K562 (cell line): Measurements from ENCODE around the gene MBOAT7. TPM values are rescaled to one million over a fixed set of nuclear protein-coding genes. Genes with fewer than 3 reads are reported as not detected.

ENCODE experiments used
- ATF1 ChIP-seq, 2 experiments: fragments of 450-650 bp in 1 of 2; IDR thresholded peaks; 2 replicates each; pipeline ENCODE4 v1.6.1; 2016; ENCODE audit warnings: missing compliant biosample characterization in 1 of 2, missing genetic modification characterization in 1 of 2
- GTF2F1 ChIP-seq: IDR thresholded peaks from 2 replicates; pipeline ENCODE4 v1.6.1; 2011; ENCODE audit warnings: low read depth, low read length, improper control_type of control experiment
- HDAC2 ChIP-seq: fragments of 450-650 bp; IDR thresholded peaks from 2 replicates; pipeline ENCODE4 v1.6.1; 2016; ENCODE audit warnings: mild to moderate bottlenecking
- MAFF ChIP-seq: IDR thresholded peaks from 2 replicates; pipeline ENCODE4 v1.6.1; 2012; ENCODE audit warnings: low read length, improper control_type of control experiment
- MTA2 ChIP-seq: fragments of 450-650 bp; IDR thresholded peaks from 2 replicates; pipeline ENCODE4 v1.6.1; 2016; ENCODE audit warnings: low read depth
- NFE2L1 ChIP-seq: fragments of 450-650 bp; IDR thresholded peaks from 2 replicates; pipeline ENCODE4 v1.6.1; 2016; ENCODE audit warnings: missing genetic modification characterization, low read depth, mild to moderate bottlenecking, missing compliant biosample characterization, moderate library complexity, borderline replicate concordance
- PML ChIP-seq: IDR thresholded peaks from 2 replicates; pipeline ENCODE4 v1.6.1; 2012; ENCODE audit warnings: low read length, inconsistent platforms
- POLR2A ChIP-seq: fragments of 450-650 bp; conservative IDR thresholded peaks from 2 replicates; pipeline ENCODE4 v1.6.1; 2016
- PPARD ChIP-seq: fragments of 250-450 bp; sonication (Bioruptor Pico); IDR thresholded peaks from 2 replicates; pipeline ENCODE4 v1.8.0; 2022; ENCODE audit warnings: inconsistent platforms, mild to moderate bottlenecking, moderate library complexity
- TCF7 ChIP-seq: sonication (generic); IDR thresholded peaks from 2 replicates; pipeline ENCODE4 v1.6.1; 2016; ENCODE audit warnings: antibody characterized with exemption, borderline replicate concordance
- TEAD1 ChIP-seq, 2 experiments: fragments of 450-650 bp in 1 of 2; sonication (generic) in 1 of 2; formaldehyde crosslinking; IDR thresholded peaks; 2 replicates each; pipeline versions ENCODE4 v1.4.0 to v1.8.0; 2020 to 2022; ENCODE audit warnings: mild to moderate bottlenecking in 2 of 2, missing genetic modification reagents in 1 of 2
- XRCC5 ChIP-seq: fragments of 200-400 bp; formaldehyde crosslinking; IDR thresholded peaks from 2 replicates; pipeline ENCODE4 v1.6.1; 2017; ENCODE audit warnings: low read depth, mild to moderate bottlenecking, low read length
- ZBTB2 ChIP-seq: fragments of 450-650 bp; IDR thresholded peaks from 2 replicates; pipeline ENCODE4 v1.6.1; 2016; ENCODE audit warnings: antibody characterized with exemption
- ZNF12 ChIP-seq: sonication (generic); formaldehyde crosslinking; IDR thresholded peaks from 2 replicates; pipeline ENCODE4 v1.4.0; 2020; ENCODE audit warnings: mild to moderate bottlenecking, missing genetic modification reagents
- ZNF140 ChIP-seq: fragments of 250-450 bp; sonication (Bioruptor Pico); IDR thresholded peaks from 2 replicates; pipeline ENCODE4 v1.8.0; 2021; ENCODE audit warnings: moderate library complexity, mild to moderate bottlenecking, inconsistent platforms
- ZNF174 ChIP-seq: fragments of 250-450 bp; sonication (Bioruptor Pico); IDR thresholded peaks from 2 replicates; pipeline ENCODE4 v1.4.0; 2020; ENCODE audit warnings: mild to moderate bottlenecking
- ZNF175 ChIP-seq: fragments of 200-800 bp; sonication (Bioruptor generic); IDR thresholded peaks from 2 replicates; pipeline ENCODE4 v1.6.1; 2016; ENCODE audit warnings: low read depth, mild to moderate bottlenecking, missing genetic modification characterization, missing compliant biosample characterization
- ZNF184 ChIP-seq: sonication (generic); formaldehyde crosslinking; IDR thresholded peaks from 2 replicates; pipeline ENCODE4 v1.5.0; 2020; ENCODE audit warnings: missing genetic modification reagents
- ZNF232 ChIP-seq: sonication (generic); formaldehyde crosslinking; IDR thresholded peaks from 2 replicates; pipeline ENCODE4 v1.8.0; 2022; ENCODE audit warnings: mild to moderate bottlenecking, missing genetic modification reagents
- ZNF644 ChIP-seq: fragments of 200-800 bp; sonication (Bioruptor generic); IDR thresholded peaks from 2 replicates; pipeline ENCODE4 v1.6.1; 2016; ENCODE audit warnings: low read depth, missing genetic modification characterization, missing compliant biosample characterization
- ZNF695 ChIP-seq: fragments of 450-650 bp; formaldehyde crosslinking; IDR thresholded peaks from 2 replicates; pipeline ENCODE4 v1.4.0; 2020; ENCODE audit warnings: mild to moderate bottlenecking, moderate library complexity
- polyA plus RNA-seq, 8 experiments: library from polyadenylated mRNA; depleted of rRNA in 4 of 8; stranded (reverse) in 5 of 8; unstranded in 3 of 8; fragments of >200 nt; fragmentation: Nextera tagmentation in 2 of 8; fragmentation: Illumina TruSeq in 1 of 8; extraction: Ambion mirVana in 2 of 8; extraction: Trizol in 1 of 8; gene quantifications; 2 replicates each; pipeline versions ENCODE4 v1.2.1 to v1.2.3, GENCODE V29; 2011 to 2014; ENCODE audit warnings: inconsistent platforms in 1 of 8, missing spikeins in 1 of 8
- total RNA-seq, 7 experiments: library from RNA; depleted of rRNA in 6 of 7; stranded (reverse); fragments of >200 nt in 6 of 7; fragmentation: Illumina TruSeq in 2 of 7; extraction: Trizol in 2 of 7; gene quantifications; 2 replicates each; pipeline versions ENCODE4 v1.2.1 to v1.2.3, GENCODE V29; 2011 to 2021; ENCODE audit warnings: low replicate concordance in 1 of 7
- TF ChIP-seq, protein P1 (sequence below): fragments of 150-350 bp; conservative IDR thresholded peaks from 2 replicates; pipeline ENCODE4 v1.6.1; 2014; ENCODE audit warnings: low read length
- TF ChIP-seq, protein P2 (sequence below): fragments of 450-650 bp; IDR thresholded peaks from 2 replicates; pipeline ENCODE4 v1.6.1; 2016

The MBOAT7 gene
- total and polyA plus RNA-seq, 9 of the 15 experiments (the other 6 are each of a cell fraction or from before 2014, with no cell fraction given): 1.4 to 153 (median 56.1) TPM

GRCh38 chr19:54189735-54190502 is 539 bp upstream of the MBOAT7 start (continued):
- 0 out of 2 replicates have a peak, but pooled peaks have one; percentile 48 for TF ChIP-seq HDAC2
- no peak for TF ChIP-seq TCF7
- peak; percentile 95 for TF ChIP-seq POLR2A
- no peak for TF ChIP-seq MTA2
- TF ChIP-seq TEAD1 (CRISPR knock-in tag; IDR thresholded peaks at IDR 0.05): peak in 1 of 2 experiments; percentile 62; a peak in 1 of 4 replicates
- TF ChIP-seq, protein P1, sequence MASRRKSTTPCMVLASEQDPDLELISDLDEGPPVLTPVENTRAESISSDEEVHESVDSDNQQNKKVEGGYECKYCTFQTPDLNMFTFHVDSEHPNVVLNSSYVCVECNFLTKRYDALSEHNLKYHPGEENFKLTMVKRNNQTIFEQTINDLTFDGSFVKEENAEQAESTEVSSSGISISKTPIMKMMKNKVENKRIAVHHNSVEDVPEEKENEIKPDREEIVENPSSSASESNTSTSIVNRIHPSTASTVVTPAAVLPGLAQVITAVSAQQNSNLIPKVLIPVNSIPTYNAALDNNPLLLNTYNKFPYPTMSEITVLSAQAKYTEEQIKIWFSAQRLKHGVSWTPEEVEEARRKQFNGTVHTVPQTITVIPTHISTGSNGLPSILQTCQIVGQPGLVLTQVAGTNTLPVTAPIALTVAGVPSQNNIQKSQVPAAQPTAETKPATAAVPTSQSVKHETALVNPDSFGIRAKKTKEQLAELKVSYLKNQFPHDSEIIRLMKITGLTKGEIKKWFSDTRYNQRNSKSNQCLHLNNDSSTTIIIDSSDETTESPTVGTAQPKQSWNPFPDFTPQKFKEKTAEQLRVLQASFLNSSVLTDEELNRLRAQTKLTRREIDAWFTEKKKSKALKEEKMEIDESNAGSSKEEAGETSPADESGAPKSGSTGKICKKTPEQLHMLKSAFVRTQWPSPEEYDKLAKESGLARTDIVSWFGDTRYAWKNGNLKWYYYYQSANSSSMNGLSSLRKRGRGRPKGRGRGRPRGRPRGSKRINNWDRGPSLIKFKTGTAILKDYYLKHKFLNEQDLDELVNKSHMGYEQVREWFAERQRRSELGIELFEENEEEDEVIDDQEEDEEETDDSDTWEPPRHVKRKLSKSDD: no peak
- TF ChIP-seq ZNF140 (CRISPR knock-in tag): no peak
- no peak for TF ChIP-seq ZNF644 (tag)
- no peak for TF ChIP-seq MAFF
- peak; percentile 70; the same call in 1 of the 2 replicates for TF ChIP-seq ZBTB2
- TF ChIP-seq NFE2L1: no peak
- TF ChIP-seq ZNF695: no peak
- TF ChIP-seq ZNF174: no peak
- no peak for TF ChIP-seq GTF2F1
- 0 out of 2 replicates have a peak, but pooled peaks have one; percentile 6 for TF ChIP-seq XRCC5
- no peak for TF ChIP-seq ZNF184
- no peak for TF ChIP-seq ZNF232 (CRISPR knock-in tag)
- TF ChIP-seq PPARD (CRISPR knock-in tag): no peak
- no peak for TF ChIP-seq ZNF12
- TF ChIP-seq, protein P2, sequence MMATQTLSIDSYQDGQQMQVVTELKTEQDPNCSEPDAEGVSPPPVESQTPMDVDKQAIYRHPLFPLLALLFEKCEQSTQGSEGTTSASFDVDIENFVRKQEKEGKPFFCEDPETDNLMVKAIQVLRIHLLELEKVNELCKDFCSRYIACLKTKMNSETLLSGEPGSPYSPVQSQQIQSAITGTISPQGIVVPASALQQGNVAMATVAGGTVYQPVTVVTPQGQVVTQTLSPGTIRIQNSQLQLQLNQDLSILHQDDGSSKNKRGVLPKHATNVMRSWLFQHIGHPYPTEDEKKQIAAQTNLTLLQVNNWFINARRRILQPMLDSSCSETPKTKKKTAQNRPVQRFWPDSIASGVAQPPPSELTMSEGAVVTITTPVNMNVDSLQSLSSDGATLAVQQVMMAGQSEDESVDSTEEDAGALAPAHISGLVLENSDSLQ: peak; percentile 87
- no peak for TF ChIP-seq ZNF175 (CRISPR knock-in tag)
- no peak for TF ChIP-seq ATF1 (CRISPR knock-in tag; IDR thresholded peaks at IDR 0.05)
- peak; percentile 94 for TF ChIP-seq ATF1 (tag; IDR thresholded peaks at IDR 0.05)
- no peak for TF ChIP-seq PML
